Stimulated activated CD4-positive, alpha-beta T cell treated with anti-CD3 and anti-CD28 coated beads, Interleukin-12 subunit alpha, Interleukin-12 subunit beta, amount 100 ng/mL, for 4 hours (primary cell): ENCODE measurements around the gene CEACAM4.
"Not testable (repeated sequence)": the region's sequence is repeated elsewhere in the genome, so short reads cannot be mapped to it uniquely, and the experiment has no call there.

ENCODE experiments used
- DNase-seq: peaks from one replicate; pipeline ENCODE4 v3.0.0-alpha.2; 2020

Gene CEACAM4

GRCh38 chr19:41582577-41583182, 44.2 kb downstream of the CEACAM4 start:
- DNase-seq: not testable (repeated sequence)

GRCh38 chr19:41581068-41581467, 45.8 kb downstream of the CEACAM4 start:
- DNase-seq: not testable (repeated sequence)

GRCh38 chr19:41578886-41579285, 48.0 kb downstream of the CEACAM4 start:
- DNase-seq: no peak

- DNase-seq: no peak
Observed at GRCh38 chr19:41577833-41578232, 49.0 kb downstream of the CEACAM4 start.

- DNase-seq: no peak
Observed at GRCh38 chr19:41577144-41577830, 49.6 kb downstream of the CEACAM4 start.

- peak; percentile 49 for DNase-seq
Observed at GRCh38 chr19:41575998-41576397, 50.9 kb downstream of the CEACAM4 start, which contains the start of gene CEACAM21. TSS of gene CEACAM21 (plus strand) at chr19:41576166. CDS start at chr19:41576275, 109 bp downstream.

GRCh38 chr19:41570639-41571112, 56.2 kb downstream of the CEACAM4 start:
- DNase-seq: peak; percentile 87

- DNase-seq: no peak
Observed at GRCh38 chr19:41570179-41570578, 56.7 kb downstream of the CEACAM4 start.

GRCh38 chr19:41569481-41570150, 57.3 kb downstream of the CEACAM4 start:
- DNase-seq: no peak
